A204.1 (cell line): Measurements from ENCODE around the gene ZFYVE28.

Experiments
- FAIRE-seq: peaks from 2 replicates; lab custom pipeline; 2012; peaks lifted over from hg19 to GRCh38; lab: Jason Lieb, UNC

Gene ZFYVE28

DNA sequence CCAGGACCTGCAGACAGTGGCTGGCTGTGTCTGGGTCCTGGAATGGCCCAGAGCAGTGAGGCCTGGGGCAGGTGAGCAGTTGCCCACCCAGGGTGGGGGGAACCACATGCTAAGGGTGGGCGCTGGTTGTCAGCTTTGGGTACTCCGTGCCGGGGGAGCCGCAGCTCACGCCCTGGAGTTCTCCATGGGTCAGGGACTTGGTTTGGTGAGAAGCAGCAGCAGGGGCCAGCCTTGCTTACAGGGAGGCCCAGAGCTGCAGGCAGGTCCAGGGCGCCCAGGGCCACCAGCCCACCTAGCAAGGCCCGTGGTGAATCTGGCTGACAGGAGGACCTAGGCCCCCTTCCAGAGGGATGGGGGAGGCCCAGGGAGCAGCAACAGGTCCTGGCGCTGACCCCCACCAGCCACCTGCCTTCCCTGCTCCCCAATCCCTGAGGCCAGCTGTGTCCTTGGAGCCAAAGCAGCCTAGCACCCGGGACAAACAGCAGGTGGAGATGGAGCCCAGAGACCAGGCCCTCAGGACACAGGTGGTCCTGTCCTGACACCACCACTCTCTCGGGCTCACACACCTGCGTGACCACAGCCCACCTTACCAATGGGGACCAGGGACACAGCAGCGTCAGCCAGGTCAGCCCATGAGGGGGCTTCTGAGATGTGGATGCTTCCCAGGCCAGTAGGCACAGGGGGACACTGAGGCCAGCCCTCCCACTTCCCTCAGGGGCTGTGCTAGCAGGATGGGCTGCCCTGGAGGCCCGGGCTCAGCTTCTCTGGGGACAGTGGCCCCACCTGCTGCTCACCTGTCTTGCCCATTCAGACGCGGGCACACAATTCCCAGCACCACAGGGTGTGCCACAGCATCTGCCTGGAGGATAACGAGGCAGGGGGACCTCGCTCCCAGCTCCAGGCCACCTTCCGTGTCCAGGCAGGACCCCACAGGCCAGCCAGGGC is 160.1 kb downstream of the ZFYVE28 start:
- FAIRE-seq = no peak

- FAIRE-seq = no peak
Observed at GRCh38 chr4:2257361-2258081, 160.9 kb downstream of the ZFYVE28 start.

- FAIRE-seq = no peak
Observed at GRCh38 chr4:2256781-2257191, 161.7 kb downstream of the ZFYVE28 start.

DNA sequence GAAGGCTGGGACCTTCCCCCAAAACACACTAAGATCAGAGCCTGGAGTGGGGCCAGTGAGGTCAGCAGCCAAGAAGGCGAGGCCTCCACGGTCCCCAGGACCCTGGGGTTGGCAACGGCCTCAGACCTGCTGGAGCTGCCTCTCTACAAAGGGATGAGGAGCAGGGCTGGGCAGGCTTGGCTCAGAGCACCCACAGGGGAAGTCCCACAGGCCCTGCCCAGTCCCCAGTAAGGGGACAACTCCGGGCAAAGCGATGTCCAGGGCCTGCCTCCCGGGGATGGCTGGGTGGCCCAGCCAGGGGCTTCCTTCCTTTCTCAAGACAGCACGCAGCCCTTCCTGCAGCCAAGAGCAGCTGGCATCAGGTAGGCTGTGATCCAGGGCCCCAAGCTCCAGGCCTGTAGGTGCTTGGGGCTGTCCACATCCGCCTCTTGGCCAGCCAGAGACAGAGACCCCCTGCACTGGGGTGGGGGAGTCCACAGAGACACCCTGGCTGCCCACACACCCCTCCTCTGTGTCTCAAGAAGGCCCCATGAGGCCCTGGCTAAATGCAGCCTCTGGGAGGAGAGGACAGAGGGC is 162.2 kb downstream of the ZFYVE28 start:
- FAIRE-seq = no peak

DNA sequence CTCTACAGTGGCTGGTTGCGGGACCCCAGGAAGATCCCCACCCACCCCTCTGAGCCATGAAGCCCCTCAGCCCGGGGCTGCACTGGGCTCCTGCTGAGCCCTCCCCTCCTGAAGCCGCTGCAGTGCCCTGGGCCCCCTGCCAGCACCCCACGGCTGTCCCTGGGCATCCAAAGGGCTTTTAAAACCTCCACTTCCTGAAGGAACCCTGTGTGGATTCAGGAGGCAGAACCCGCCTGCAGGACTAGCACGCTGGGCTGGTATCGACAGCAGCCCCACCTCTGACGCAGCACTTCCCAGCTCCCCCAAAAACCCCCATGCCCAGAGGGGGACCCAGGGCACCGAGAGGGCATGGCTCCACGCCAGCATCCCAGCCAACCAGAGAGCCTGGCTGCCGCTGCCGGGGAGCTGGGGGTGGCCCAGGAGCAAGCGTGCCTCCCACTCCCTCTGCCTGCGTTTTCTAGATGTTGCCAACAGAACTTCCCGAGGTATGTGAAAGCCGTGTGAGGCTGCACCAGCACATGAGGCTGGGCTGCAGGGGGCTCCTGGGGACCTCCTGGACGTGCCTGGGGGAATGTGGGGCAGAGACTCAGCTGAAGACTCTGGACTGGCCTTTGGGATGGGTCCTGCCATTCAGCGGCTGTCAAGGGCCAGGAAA is 162.8 kb downstream of the ZFYVE28 start:
- FAIRE-seq = no peak

DNA sequence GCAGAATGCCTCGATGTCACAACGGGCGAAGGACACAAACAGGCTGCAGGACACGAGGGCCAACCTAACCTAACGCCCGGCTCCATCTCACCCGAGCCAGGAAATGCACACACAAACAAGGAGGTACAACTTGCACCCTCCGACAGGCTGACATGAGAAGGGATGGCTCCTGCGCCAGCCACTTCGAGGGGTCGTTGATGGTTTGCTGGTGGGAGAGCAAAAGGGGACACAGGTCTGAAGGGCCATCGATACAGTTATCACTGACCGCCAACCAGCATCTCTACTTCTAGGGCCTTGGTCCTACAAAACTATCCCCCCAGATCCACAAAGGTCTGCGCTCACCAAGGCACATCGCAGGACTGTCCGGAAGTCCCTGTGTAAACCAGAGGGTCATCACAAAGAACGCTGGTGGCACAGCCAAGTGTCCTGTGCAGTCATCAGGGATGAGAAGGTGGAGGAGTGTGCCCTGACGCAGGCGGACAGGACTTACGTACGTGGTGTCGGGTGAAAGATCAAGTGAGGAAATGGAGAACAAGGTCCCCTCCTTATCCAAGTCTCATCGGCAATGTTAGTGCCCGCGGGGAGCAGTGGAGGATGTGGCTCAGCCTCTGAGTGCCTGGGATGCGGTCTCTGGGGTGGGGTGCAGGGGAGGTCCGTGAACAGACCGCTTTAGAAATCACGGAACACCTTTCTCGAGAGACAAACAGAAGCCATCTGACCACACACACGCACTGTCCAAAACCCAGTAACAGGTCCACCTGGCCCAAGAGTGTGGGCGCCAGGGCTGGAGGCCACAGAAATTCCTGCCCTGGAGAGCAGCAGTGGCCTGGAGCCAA is 163.6 kb downstream of the ZFYVE28 start:
- FAIRE-seq = no peak

GRCh38 chr4:2253160-2254084 is 165.0 kb downstream of the ZFYVE28 start:
- FAIRE-seq = no peak

DNA sequence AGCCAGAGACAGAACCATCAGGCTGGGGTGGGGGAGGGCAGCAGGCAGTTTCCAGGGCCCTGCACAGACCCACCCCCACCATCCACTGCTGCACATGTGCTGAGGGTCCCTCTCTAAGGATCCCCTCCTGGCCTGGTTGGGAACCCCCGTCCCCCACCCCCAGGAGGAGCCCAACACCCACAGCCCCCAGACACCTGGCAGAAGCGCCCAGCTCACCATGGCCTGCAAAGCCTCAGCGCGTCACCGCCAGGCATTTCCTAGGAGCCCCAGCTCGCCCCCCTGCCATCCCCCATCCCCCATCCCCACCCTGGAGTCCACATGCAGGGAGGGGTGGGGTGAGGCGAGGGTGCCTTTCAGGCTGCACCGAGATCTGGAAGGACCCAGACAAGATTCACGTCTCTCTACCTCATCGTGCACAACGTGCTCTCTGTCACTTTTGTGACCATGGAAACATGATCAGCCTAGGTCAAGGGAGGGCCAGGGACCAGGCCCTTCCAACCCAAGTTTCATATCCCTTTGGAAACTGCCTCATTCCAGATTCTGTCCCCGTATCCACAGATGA is 165.8 kb downstream of the ZFYVE28 start:
- FAIRE-seq = no peak

DNA sequence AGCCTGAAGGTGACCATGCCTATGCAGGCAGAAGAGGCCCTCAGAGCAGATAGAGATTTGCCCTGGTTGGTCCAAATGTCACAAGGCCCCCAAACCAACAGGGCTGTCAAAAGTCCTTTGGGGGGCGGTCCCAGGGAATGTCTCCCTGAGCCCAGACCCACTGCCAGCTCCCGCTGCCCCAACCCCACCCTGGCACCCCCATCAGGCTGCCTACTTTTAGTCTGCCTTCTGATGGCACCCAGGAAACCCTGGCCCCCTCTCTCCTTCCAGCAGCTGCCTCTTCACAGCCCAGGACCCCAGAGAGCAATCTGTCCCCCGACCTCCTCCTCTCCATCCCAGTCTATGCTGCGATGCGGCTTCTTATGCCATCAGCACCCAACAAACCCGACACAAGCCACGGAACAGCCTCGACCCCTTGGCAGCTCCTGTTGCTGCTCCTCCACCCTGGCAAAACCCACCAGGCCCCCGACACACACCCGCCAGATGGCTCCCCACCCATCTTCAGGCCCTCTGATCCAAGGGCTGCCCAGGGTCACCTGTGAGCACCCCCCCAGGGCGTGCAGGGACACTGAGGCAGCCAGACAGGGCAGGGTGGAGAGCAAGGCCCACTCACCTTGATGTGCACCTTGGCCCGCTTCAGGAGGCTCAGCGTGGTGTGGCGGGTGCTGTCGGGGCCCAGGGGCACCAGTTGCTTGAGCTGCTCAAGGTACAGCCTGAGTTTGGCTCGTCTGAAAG is 166.5 kb downstream of the ZFYVE28 start:
- no peak for FAIRE-seq

GRCh38 chr4:2251073-2251794 is 167.2 kb downstream of the ZFYVE28 start:
- FAIRE-seq = no peak

GRCh38 chr4:2250357-2251072 is 167.9 kb downstream of the ZFYVE28 start:
- no peak for FAIRE-seq

GRCh38 chr4:2249526-2250356 is 168.7 kb downstream of the ZFYVE28 start:
- FAIRE-seq = no peak

GRCh38 chr4:2248821-2249261 is 169.6 kb downstream of the ZFYVE28 start:
- FAIRE-seq = no peak

- no peak for FAIRE-seq
Observed at GRCh38 chr4:2248044-2248780, 170.2 kb downstream of the ZFYVE28 start.

- FAIRE-seq = no peak
Observed at GRCh38 chr4:2247128-2248043, 171.1 kb downstream of the ZFYVE28 start.
